ENCODE data around the gene TNFRSF14.

The TNFRSF14 gene

DNA sequence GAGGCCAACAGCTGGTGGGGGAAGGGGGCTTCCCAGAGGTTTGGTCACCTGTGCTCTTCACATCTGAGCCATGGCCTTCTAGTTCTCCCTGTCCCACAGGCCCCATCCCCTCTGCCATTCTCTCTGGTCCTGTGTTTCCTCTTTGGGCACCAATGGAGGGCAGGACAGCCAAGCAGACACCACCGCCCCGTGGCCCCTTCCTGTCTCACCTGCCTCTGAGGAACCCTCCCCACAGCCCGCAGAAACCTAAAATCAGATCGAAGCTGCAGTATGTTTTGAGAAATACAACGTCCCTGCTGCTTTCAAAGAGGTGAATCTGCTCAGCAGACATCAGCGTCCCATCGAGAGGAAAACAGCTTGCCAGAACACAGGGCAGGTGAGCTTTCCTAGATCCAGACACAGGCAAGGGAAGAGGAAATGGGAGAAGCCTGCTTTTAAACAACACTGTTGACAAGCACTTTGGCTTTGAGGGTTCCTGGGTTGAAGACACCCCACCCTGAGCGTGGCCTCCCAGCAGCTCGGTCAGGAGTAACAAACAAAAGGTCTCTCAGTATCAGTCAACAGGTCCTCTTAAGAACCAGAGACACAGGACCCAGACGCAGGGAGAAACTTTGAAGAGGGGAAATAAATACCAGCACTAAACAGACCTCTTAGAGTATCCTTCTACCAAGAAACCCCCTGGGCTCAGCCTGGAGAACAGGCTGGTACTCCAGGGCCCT is 32.1 kb upstream of the TNFRSF14 start:
- peak; percentile 46 for DNase-seq

DNA sequence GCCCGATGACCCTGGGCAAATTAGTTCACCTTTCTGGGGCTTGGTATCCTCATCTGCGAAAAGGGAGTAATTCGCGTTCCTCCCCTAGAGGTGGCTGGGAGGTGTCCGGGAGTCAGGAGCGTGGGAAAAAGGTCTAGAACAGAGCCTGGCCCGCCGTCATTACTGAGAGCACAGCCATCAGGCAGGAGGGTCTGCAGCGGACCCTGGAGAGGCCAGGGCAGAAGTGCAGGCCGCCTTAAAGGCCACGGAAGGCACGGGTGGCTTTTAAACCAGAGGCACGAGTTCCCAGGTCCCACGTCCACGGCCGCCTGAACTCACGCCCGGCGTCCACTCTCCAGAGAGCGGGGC is 30.6 kb upstream of the TNFRSF14 start:
- DNase-seq: no peak

- peak; percentile 93 for DNase-seq
These were observed 30.0 kb upstream of the TNFRSF14 start, which contains the start of gene PANK4 for GRCh38 chr1:2525920-2526823. Gene PANK4, minus strand, starts transcription at chr1:2526596. Its CDS starts 9 bp downstream, at chr1:2526587.

- peak; percentile 82 for DNase-seq
These were observed 29.2 kb upstream of the TNFRSF14 start for GRCh38 chr1:2526824-2527555.

- no peak for DNase-seq
These were observed 28.7 kb upstream of the TNFRSF14 start for GRCh38 chr1:2527556-2527860.

- DNase-seq: no peak
These were observed 28.2 kb upstream of the TNFRSF14 start for GRCh38 chr1:2528016-2528415.

DNA sequence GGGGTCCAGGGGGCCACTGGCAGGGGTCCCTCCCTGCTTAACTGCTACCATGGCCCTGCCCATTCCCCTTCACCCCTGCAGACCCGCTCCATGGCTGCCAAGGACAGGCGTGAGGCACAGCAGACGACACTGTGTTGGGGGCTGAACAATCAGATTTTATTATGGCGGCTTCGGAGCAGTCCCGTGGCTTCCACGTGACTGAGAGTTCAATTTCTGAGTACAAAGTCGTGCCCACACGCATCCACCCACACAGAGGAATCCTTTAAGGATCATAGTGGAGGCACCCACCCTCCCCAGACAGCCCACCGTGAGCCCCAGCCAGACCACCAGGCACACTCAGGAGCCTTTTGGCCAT is 27.6 kb upstream of the TNFRSF14 start:
- DNase-seq: no peak

DNA sequence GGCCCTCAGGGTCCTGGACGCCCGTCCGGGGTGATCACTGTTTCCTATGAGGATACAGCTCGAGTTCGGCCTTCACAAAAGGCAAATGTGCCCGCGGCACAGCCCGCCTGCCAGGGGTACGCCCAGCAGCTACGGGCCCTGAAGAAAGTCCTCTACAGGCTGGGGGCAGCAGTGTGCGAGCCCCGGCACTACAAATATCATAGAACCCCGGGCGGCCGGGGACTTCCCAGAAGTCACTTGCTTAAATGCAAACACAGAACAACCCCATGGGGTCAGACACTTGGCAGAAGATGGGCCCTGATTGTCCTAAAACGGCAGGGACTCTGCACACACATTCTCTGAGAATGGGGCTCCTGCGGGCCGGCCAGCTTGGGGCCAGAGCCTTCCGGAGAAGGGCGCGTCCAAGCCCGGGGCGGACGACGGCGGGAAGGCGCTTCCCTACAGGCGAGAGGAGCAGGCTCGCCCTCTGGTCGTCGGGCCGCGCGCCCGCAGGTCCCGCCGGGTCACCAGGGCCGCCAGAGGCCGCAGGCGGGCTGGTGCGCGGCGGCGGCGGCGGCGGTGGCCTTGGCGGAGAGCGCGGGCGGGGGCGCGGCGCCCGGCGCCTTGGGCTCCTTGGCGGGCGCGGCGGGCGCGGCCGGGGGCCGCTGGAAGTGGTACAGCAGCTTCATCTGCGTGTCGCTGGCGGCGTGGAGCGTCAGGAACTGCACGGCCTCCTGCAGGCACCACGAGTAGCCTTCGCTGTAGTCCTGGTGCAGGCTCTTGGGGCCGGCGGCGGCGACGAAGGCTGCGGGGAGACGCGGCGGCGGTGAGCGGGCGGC is 27.0 kb upstream of the TNFRSF14 start:
- peak; percentile 56 for DNase-seq

GRCh38 chr1:2529784-2530512 is 26.2 kb upstream of the TNFRSF14 start, which contains the start of gene HES5:
Gene HES5, minus strand, starts transcription at chr1:2530263. Its CDS starts 99 bp downstream, at chr1:2530164.
- DNase-seq: no peak

DNA sequence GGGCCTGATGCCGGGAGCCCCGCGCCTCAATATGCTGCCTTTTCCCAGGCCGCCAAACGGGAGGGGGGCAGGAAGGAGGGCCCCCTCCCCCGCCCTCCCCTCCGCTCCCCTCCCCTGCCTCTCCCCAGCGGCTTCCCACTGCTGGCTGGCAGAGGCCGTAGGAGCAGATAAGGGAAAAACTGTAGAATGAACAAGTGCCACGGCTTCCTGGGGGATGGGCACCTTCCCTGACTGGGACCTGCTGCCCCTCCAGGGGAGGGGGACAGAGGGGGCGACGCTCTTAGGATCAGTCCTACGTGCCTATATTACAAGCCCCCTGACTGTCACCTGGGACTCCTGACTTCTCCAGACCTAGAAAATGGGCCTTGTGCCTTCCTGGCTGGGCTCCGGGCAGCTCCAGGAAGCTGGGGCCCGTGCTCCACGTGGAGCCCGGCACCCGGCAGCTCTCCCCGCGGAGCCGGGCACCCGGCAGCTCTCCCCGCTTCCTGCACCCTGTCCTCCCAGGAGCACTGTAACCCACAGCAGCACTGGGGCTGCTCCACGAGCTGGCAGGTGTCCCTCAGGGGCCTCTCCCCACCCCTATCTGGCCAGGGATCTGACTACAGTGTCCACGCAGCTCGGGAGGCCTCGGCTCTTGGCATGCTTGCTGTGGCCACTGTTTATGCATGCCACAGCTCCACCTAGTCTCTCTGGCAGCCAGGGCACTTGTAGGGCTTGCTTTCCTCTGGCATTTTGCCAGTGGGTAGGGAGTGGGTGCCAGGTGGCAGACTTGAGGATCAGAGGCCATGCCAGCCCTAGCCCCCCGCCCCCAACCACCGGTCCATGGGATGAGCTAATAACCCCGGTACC is 25.4 kb upstream of the TNFRSF14 start:
- DNase-seq: no peak

DNA sequence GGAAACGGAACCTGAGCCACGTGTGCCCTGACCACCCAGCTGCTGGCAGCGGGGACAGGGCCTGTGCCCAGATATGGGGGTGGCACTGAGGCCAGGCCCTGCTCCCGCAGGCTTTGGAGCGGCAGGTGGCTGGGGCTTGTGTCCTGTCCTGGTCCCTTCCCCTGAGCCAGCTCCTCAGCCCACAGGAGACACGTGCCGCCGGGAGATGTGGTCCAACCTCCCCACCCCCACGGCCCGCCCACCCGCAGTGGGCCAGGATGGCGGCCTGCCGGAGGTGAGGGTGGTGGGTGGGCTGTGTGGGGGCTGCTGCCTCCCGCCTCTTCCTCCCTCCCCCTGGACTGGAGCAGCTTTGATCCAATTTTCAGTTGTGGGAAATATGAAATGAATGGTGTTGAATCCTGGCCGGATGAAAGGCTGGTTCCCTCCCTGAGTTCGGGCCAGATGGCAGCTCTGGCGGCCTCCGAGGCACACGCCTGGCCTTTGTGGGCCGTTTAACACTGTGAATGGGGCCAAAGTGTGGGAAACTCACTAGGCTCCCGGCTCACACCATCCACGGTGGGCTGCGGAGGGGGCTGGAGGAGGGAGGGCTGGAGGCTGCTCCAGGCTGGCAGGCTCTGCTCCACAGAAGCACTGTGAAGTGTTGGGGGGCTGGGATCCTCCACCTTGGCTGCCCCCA is 23.5 kb upstream of the TNFRSF14 start:
- no peak for DNase-seq

GRCh38 chr1:2533365-2533764 is 22.8 kb upstream of the TNFRSF14 start:
- DNase-seq: no peak

GRCh38 chr1:2534315-2534686 is 21.9 kb upstream of the TNFRSF14 start:
- no peak for DNase-seq

DNA sequence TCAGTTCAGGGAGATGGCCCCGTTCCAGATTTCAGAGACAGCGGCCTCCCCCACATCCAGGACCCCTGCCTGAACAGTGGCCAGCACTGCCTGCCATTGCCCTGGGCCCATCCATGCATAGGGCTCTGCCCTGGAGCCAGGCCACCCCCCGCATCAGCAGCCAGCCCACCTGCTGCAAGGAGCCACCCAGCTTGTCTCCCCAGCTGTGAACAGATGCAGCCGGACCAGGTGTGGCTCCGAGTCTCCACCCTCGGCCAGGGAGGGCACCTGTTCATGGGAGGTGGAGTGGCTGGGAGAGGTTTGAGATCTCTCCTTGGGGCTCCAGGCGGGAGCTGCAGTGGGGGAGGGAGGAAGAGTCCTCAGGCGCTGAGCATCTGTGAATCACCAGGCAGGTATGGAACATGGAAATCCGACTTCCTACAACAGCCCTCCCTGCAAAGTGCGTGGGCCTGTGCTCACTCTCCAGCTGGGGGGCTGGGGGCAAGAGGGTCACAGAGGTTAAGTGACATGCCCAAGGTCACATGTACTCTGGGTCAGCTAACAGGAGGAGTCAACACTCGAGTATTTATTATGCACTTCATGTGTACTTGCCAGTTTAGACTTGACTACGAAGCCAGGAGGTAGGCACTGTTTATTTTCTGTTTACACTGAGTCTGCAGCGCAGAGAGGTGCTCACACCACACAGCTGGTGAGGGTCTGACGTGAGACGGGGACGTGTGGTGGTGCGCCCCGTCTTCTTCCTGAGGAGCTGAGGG is 21.3 kb upstream of the TNFRSF14 start:
- no peak for DNase-seq

GRCh38 chr1:2535455-2535854 is 20.7 kb upstream of the TNFRSF14 start:
- DNase-seq: no peak

DNA sequence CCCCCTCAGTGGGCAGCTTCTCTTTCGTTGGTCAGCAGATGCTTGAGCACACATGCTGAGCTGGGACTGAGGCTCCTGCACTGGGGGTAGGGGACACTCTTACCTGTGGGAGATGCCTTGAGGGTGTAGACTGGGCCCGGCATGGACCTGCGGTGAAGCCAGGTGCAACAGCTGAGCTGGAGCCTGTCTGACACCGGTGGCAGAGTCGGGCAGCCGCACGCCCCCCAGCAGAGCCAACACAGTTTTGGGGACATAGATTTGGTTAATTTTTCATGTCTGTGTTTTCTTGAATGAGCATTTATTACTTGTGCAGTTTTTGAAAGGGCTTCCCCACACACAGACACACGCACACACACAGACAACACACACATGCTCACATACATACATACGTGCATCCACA is 20.2 kb upstream of the TNFRSF14 start:
- no peak for DNase-seq

- DNase-seq: no peak
These were observed 18.4 kb upstream of the TNFRSF14 start for GRCh38 chr1:2537784-2538115.

DNA sequence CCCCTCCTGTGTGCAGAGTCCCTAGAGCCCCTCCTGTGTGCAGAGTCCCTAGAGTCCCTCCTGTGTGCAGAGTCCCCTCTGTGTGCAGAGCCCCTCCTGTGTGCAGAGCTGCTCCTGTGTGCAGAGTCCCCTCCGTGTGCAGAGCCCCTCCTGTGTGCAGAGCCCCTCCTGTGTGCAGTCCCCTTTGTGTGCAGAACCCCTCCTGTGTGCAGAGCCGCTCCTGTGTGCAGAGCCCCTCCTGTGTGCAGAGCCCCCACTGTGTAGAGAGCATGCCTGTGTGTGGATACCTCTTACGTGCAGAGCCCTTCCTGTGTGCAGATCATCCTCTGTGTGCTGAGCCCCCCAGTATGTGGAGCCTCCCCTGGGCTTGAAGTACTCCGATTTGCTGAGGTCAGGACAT is 17.8 kb upstream of the TNFRSF14 start:
- DNase-seq: no peak

- DNase-seq: no peak
These were observed 17.3 kb upstream of the TNFRSF14 start for GRCh38 chr1:2538872-2539271.
